Measurements from ENCODE around the gene CTDSP1.
A peak's percentile ranks its signal among the peaks of the same experiment; 100 is the strongest.

Gene CTDSP1

GRCh38 chr2:218400167-218400929 is 680 bp downstream of the CTDSP1 start:
- FAIRE-seq: no peak

- FAIRE-seq: no peak
Measured at GRCh38 chr2:218400930-218401881, 1.5 kb downstream of the CTDSP1 start.

GRCh38 chr2:218401890-218402289 is 2.2 kb downstream of the CTDSP1 start:
- no peak for FAIRE-seq

- FAIRE-seq: no peak
Measured at GRCh38 chr2:218402491-218402901, 2.8 kb downstream of the CTDSP1 start.

- FAIRE-seq: no peak
Measured at GRCh38 chr2:218402911-218403411, 3.3 kb downstream of the CTDSP1 start.

GRCh38 chr2:218403810-218404209 is 4.1 kb downstream of the CTDSP1 start:
- FAIRE-seq: no peak

- no peak for FAIRE-seq
Measured at GRCh38 chr2:218404351-218405085, 4.8 kb downstream of the CTDSP1 start.

- no peak for FAIRE-seq
Measured at GRCh38 chr2:218405086-218405745, 5.5 kb downstream of the CTDSP1 start.

- FAIRE-seq: no peak
Measured at GRCh38 chr2:218405746-218406208, 6.1 kb downstream of the CTDSP1 start.

GRCh38 chr2:218406209-218406948 is 6.7 kb downstream of the CTDSP1 start:
- peak; percentile 45 for FAIRE-seq

GRCh38 chr2:218406949-218407618 is 7.4 kb downstream of the CTDSP1 start:
- no peak for FAIRE-seq

GRCh38 chr2:218407717-218408116 is 8.0 kb downstream of the CTDSP1 start:
- FAIRE-seq: no peak

- FAIRE-seq: no peak
Measured at GRCh38 chr2:218418321-218418716, 18.7 kb downstream of the CTDSP1 start.

GRCh38 chr2:218418717-218419458 is 19.2 kb downstream of the CTDSP1 start, which contains the start of gene VIL1:
TSS of gene VIL1 (plus strand) at chr2:218419123. CDS start at chr2:218423779, 4,656 bp downstream.
- no peak for FAIRE-seq

- FAIRE-seq: no peak
Measured at GRCh38 chr2:218419630-218420216, 20.1 kb downstream of the CTDSP1 start.

GRCh38 chr2:218421027-218421426 is 21.4 kb downstream of the CTDSP1 start:
- FAIRE-seq: no peak

GRCh38 chr2:218422403-218423086 is 22.9 kb downstream of the CTDSP1 start:
- no peak for FAIRE-seq

GRCh38 chr2:218423584-218423983 is 23.9 kb downstream of the CTDSP1 start:
- FAIRE-seq: no peak

- no peak for FAIRE-seq
Measured at GRCh38 chr2:218425531-218425930, 25.9 kb downstream of the CTDSP1 start.
